Measurements from ENCODE around the gene SLC22A24.

DNA sequence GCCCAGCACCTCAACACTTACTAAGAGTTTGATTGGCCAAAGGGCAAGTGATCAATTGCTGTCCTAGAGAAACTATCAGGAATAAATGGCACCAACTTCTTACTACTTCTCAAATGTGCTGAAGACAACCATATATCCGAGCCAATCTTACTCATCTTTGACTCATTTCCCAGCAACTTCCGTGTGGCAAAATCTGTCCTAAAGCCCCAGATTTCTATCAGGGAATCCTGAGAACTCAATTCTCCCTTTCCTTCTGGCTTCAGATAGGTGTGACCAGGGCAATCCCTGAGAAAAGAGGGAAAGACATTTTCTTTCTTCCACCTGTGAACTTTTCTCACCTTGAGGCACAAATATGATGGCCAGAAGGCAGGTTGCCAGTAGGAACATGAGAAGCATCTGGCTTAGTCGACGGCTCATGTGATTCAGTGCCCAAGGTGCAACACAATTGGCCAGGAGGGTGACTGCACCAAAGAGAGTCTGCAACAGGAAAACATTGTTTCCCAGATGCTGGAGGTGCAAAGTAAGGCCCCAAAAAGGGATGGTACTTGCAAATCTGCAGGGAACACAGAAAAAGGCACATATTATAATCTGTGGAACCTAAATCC is 21.8 kb upstream of the SLC22A24 start:
- TF ChIP-seq POLR2AphosphoS5 (IDR thresholded peaks at IDR 0.05; ENCODE audit: low read depth, low read length) (no peak), SIN3A (IDR thresholded peaks at IDR 0.05; ENCODE audit: borderline replicate concordance, insufficient read depth, low read length) (no peak), TAF1 (IDR thresholded peaks at IDR 0.05; ENCODE audit: borderline replicate concordance, insufficient read depth, low read length) (no peak)
- TF ChIP-seq, protein P1, sequence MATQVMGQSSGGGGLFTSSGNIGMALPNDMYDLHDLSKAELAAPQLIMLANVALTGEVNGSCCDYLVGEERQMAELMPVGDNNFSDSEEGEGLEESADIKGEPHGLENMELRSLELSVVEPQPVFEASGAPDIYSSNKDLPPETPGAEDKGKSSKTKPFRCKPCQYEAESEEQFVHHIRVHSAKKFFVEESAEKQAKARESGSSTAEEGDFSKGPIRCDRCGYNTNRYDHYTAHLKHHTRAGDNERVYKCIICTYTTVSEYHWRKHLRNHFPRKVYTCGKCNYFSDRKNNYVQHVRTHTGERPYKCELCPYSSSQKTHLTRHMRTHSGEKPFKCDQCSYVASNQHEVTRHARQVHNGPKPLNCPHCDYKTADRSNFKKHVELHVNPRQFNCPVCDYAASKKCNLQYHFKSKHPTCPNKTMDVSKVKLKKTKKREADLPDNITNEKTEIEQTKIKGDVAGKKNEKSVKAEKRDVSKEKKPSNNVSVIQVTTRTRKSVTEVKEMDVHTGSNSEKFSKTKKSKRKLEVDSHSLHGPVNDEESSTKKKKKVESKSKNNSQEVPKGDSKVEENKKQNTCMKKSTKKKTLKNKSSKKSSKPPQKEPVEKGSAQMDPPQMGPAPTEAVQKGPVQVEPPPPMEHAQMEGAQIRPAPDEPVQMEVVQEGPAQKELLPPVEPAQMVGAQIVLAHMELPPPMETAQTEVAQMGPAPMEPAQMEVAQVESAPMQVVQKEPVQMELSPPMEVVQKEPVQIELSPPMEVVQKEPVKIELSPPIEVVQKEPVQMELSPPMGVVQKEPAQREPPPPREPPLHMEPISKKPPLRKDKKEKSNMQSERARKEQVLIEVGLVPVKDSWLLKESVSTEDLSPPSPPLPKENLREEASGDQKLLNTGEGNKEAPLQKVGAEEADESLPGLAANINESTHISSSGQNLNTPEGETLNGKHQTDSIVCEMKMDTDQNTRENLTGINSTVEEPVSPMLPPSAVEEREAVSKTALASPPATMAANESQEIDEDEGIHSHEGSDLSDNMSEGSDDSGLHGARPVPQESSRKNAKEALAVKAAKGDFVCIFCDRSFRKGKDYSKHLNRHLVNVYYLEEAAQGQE (IDR thresholded peaks at IDR 0.05; ENCODE audit: insufficient read depth in 1 of 2, low read depth in 2 of 2, low read length in 2 of 2), result no peak
